ENCODE measurements around the gene CLEC16A.

CLEC16A gene

GRCh38 chr16:11042191-11042590 is 97.8 kb downstream of the CLEC16A start:
- no peak for DNase-seq (ENCODE audit: low spot score)

GRCh38 chr16:11045441-11045840 is 101.1 kb downstream of the CLEC16A start:
- DNase-seq (ENCODE audit: low spot score), result no peak

- no peak for DNase-seq (ENCODE audit: low spot score)
These were observed 101.5 kb downstream of the CLEC16A start for GRCh38 chr16:11045846-11046245.

GRCh38 chr16:11046382-11046931 is 102.1 kb downstream of the CLEC16A start:
- DNase-seq (ENCODE audit: low spot score), result no peak

- DNase-seq (ENCODE audit: low spot score), result no peak
These were observed 102.7 kb downstream of the CLEC16A start for GRCh38 chr16:11047057-11047456.

GRCh38 chr16:11047939-11048800 is 103.8 kb downstream of the CLEC16A start:
- no peak for DNase-seq (ENCODE audit: low spot score)

- no peak for DNase-seq (ENCODE audit: low spot score)
These were observed 105.2 kb downstream of the CLEC16A start for GRCh38 chr16:11049396-11050059.

GRCh38 chr16:11050536-11050935 is 106.2 kb downstream of the CLEC16A start:
- no peak for DNase-seq (ENCODE audit: low spot score)

- DNase-seq (ENCODE audit: low spot score), result no peak
These were observed 106.6 kb downstream of the CLEC16A start for GRCh38 chr16:11050944-11051343.

GRCh38 chr16:11051430-11051829 is 107.1 kb downstream of the CLEC16A start:
- DNase-seq (ENCODE audit: low spot score), result no peak

GRCh38 chr16:11051879-11052808 is 107.8 kb downstream of the CLEC16A start:
- DNase-seq (ENCODE audit: low spot score), result no peak

GRCh38 chr16:11053916-11054460 is 109.6 kb downstream of the CLEC16A start:
- no peak for DNase-seq (ENCODE audit: low spot score)

- no peak for DNase-seq (ENCODE audit: low spot score)
These were observed 112.0 kb downstream of the CLEC16A start for GRCh38 chr16:11056090-11056992.

- DNase-seq (ENCODE audit: low spot score), result no peak
These were observed 112.8 kb downstream of the CLEC16A start for GRCh38 chr16:11056993-11057649.

- no peak for DNase-seq (ENCODE audit: low spot score)
These were observed 113.5 kb downstream of the CLEC16A start for GRCh38 chr16:11057711-11058345.

- no peak for DNase-seq (ENCODE audit: low spot score)
These were observed 114.5 kb downstream of the CLEC16A start for GRCh38 chr16:11058832-11059231.

- DNase-seq (ENCODE audit: low spot score), result no peak
These were observed 115.2 kb downstream of the CLEC16A start for GRCh38 chr16:11059588-11059987.

GRCh38 chr16:11060364-11060763 is 116.0 kb downstream of the CLEC16A start:
- DNase-seq (ENCODE audit: low spot score), result no peak

GRCh38 chr16:11060842-11061241 is 116.5 kb downstream of the CLEC16A start:
- no peak for DNase-seq (ENCODE audit: low spot score)

Data from COLO829 (cell line).